GM19240 (cell line): ENCODE measurements around the gene AMOTL1.
"Not testable (repeated sequence)": the region's sequence is repeated elsewhere in the genome, so short reads cannot be mapped to it uniquely, and the experiment has no call there.

Experiments used
- DNase-seq: peaks from one replicate; pipeline ENCODE4 v3.0.0; 2011; ENCODE audit warnings: low spot score; ENCODE audit not compliant: insufficient read length

The AMOTL1 gene

DNA sequence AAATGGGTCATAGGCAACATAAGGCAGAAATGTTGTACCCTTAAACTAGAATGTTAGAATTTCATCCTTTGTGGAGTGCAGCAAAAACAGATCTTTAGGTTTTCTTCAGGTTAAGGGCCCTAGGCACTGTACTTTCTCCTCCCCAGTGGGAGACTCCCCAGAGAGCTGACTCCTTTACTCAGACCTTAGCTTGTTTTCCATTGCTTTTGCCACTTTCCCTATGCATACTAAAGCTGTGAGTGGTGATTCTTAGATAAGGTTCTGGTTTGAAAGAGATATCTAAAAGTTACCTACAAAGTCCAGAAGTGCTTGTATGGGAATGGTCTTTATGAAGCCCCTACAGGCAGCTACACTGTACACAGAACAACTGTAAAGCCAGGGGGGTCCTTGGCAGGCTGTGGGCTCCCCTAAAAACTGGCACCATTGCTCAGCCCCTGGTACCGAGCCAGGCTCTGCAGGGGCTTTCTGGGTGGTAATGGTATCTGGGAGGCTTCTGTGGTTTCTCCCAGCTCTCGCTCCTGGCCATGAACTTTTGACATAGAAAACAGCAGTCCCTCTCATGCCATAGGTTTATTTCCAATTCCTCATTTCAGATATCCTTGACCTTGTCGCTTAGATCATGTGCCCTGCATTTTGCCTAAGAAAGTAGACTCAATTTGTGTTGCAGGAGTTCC is 23.2 kb downstream of the AMOTL1 start:
- no peak for DNase-seq

DNA sequence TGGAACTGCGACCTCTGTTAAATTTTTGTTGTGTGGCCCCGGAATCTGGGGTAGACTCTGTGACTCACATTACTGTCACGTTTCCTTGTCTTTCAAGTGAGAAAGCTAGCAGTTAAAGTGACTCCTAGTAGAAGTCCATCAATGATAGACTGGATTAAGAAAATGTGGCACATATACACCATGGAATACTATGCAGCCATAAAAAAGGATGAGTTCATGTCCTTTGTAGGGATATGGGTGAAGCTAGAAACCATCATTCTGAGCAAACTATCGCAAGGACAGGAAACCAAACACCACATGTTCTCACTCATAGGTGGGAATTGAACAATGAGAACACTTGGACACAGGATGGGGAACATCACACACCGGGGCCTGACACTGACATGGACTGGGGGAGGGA is 23.8 kb downstream of the AMOTL1 start:
- not testable (repeated sequence) for DNase-seq

DNA sequence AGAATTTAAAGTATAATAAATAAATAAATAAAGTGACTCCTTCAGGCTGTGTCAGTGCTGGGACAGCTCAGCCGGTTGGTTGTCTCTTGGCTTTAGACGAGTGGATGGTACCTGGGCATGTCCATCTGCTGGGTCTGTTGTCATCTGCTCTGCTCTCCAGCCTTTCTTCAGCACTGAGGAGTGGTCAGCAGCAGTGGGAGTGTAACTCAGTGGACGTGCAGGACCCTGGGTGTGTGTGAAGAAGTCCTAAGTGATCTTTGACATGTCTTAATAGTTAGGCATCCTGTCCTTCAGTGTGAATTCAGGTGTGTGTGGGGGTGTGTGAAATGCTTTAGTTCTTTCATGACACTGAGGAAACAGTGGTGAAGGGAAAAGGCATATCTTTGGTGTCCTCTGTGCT is 24.3 kb downstream of the AMOTL1 start:
- no peak for DNase-seq

DNA sequence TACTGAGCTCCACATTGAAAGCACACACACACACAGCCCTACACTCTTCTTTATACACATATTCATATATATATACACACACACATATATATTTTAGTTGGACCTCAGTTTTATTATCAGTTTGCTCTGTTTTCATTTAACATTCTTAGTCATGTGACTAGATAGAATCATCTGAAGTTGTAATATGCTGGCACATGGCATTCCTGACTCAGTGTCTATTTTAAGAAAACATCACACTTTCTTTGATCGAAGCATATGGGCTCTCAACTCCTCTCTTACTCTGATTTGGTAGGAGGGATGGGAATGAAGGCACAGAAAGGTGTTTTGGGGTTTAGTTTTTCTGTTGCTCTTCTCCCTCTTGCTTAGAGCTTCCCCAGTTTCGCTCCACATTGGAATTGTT is 24.8 kb downstream of the AMOTL1 start:
- no peak for DNase-seq

DNA sequence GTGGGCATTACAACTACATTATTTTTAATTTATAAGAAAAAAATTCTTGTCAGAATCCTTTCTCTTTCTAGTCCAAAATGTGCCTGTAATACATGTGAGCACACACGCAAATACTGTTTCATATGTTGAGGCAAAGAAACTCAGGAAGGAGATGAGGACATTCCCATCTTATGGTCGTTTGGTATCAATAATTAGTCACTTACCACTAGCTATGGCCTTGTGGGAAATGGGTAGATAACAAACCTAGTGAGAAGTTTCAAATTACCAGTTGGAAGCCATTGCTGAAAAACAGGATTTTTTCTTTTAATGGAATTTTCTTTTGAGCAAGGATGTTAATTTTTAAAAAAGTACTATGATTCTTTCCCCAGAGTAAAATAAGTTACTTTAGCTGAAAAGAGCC is 25.7 kb downstream of the AMOTL1 start:
- DNase-seq: no peak

DNA sequence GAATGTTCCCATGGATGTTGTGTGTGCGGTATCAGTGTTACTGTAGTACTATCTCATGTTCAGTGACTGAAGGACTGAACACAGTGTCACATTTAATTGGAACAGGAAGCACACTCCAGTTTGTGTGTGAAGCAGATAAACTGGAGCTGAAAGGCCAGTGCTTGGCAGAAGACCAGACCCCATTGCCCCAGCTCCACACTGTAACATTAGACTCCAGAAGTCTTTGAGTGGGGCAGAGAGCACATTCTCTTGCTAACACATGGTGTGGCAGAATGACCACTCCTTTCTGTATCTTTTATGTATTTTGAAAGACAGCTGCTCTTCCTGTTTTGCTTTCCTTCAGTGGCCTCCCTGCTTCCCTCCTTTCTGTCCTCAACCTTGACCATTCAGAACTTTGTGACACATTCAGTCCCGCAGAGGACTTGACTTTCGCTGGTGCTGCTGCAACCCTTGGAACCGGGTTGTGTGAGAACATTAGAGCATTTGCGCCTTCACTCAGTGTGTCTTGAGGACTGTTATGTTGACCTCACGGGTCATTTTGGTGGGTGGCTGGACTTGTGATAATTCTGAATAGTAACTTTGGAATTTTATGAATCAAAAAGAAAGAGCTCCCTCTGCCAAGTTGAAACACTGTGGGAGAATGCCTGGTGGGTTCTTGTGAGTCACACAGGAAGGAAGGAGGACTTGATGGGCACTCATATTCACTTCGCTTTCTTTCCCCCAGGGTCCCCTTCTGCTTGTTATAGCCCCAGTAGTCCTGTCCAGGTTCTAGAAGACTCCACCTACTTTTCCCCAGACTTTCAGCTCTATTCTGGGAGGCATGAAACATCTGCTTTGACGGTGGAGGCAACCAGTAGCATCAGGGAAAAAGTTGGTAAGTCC is 26.4 kb downstream of the AMOTL1 start:
- DNase-seq: no peak

DNA sequence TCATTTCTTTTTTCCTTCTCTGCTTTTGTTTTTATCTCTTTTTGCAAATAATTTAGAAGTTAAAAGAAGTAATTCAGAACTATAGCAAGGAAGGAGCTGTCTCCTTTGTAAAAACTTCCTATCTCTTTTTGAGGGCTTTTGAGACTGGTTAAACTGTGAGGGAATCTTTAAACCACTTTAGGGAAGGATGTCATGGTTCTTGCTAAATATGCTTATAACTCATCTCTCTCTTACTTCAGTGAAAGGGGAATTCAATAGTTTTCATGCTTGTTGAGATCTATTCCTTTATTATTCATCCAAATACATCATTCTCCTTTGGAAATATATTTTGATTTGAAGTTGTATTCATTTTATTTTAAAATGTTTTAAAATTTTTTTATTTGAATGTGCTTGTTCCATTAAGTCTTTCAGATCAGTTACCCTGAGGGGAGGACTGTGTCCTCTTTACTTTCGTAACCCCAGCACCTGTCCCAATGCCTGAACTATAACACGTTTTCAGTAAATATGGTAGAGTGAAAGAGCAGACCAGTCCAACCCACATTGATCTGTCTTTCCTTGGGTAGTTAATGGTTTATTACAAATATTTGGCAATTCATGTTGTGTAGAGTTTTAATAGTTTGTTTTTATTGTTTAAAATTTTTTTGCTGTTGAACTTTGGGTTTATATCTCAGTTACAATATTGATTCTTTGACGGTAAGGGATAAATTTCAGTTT is 27.5 kb downstream of the AMOTL1 start:
- no peak for DNase-seq

DNA sequence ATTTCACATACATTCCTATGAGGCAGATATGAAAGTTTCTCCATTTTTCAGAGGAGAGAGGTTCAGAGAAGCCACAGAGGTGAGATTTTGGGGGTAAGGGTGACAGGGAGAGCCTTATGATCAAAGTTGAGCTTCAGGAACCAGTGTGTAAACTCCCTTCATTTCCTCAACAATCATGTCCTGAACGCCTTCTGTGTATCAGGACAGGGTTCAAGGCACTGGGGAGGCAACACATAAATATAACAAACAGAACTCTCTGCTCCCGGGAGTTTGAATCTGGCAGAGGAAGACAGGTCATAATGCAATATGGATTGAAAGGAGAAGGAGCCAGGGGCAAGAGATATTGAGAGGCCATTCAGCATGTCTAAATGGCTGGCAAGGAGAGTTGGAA is 28.0 kb downstream of the AMOTL1 start:
- no peak for DNase-seq

DNA sequence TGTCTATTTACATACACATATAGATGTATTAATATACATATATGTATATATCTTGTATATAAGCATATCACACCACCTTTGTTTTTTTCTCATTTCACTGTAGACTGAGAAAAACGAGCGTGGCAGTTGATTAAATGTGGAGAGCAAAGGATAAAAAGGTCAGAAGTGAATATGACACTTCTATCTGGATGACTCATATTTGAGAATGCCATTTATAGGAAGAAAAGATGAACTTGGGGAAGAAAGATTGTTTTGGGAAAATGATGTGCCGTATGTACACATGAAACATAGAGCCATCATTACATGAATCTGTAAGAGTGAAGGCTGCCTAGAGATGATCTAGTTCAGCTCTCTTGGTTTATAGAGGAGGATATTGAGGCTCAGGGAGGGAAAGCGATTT is 28.7 kb downstream of the AMOTL1 start:
- DNase-seq: no peak

DNA sequence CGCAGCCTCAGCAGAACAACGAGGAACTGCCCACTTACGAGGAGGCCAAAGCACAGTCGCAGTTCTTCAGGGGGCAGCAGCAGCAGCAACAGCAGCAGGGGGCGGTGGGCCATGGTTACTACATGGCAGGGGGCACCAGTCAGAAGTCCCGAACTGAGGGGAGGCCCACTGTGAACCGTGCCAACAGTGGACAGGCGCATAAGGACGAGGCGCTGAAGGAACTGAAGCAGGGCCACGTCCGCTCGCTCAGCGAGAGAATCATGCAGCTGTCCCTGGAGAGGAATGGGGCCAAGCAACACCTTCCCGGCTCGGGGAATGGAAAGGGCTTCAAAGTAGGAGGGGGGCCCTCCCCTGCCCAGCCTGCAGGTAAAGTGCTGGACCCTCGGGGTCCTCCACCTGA is 31.6 kb downstream of the AMOTL1 start:
- no peak for DNase-seq

DNA sequence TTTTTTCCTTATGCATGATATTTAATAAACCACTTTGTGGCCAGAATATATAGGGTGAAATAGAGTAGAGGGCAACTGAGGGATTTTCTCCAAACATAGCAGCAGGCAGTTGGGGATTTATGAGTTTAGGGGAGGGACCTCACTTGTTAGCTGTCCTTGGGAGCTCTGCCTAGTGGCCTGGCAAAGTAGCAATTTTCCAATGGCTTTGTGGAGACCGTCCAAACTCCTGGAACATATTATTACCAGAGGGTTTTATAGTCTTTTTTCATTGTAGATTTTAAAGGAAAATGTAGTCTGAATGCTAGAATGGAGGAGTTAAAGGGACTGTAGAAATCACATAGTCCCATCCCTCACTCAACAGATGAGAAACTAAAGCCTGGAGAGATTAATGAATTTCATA is 32.3 kb downstream of the AMOTL1 start:
- no peak for DNase-seq

DNA sequence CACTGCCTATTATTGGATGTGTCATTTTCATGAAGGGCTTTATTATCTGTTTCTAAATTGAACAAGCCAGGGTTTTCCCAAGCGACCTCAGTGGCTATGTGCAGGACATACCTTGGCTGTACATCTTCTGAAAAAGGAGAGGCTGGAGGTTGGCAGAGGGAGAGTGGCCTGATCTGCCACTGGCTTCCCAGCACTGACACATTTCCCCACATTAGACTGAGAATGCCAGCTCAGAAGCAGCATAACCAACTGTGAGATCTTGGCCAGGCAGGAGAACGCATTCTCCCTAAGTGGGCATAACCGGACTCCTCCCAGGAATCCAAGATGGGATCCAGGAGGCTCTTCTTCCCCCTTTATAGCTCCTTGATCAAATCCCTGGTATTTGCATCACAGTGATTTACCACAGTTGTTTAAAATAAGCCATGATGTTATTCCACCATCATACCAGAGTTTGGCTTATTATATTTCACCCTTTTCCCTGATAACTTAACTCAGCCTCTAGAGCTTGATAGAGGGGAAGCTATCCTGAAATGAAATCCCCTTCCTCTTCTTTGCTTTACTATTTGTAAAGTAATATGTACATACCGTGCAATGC is 33.8 kb downstream of the AMOTL1 start:
- DNase-seq: no peak

DNA sequence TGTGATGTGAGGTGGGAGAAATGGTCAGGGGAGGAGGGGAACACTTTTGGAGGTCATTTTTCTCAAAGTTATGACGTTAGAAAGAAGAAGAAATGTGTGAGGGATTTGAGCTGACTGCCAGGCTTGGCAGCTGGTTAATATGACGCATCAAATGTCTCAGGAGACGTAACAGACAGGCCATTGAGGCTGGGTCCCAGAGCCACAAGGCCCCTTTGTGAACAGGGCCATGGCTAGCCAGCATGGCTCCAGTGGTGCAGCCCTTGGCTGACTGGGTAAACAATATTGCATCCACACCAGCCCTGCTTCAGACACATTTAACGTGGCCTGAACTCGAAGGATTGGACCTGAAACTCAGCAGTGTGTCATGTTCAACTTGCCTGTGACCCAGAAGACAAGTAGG is 34.3 kb downstream of the AMOTL1 start:
- DNase-seq: no peak

DNA sequence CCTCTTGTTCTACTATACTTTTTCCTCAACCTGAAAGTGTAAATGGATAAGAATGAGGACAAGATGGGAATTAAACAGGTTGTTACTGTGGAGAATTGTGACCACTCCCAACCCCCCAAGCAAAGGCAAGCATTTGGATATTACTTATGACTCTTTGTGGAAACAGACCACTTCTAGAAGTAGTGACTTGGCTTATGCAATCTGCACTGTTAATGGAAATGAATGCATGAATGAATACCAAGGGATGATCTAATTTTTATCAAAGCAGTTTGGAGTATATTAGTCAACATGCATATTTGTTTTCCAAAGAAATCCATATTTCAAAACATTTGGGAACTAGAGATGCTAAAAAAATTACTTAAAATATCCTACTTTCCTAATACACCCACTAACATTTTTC is 35.3 kb downstream of the AMOTL1 start:
- no peak for DNase-seq

DNA sequence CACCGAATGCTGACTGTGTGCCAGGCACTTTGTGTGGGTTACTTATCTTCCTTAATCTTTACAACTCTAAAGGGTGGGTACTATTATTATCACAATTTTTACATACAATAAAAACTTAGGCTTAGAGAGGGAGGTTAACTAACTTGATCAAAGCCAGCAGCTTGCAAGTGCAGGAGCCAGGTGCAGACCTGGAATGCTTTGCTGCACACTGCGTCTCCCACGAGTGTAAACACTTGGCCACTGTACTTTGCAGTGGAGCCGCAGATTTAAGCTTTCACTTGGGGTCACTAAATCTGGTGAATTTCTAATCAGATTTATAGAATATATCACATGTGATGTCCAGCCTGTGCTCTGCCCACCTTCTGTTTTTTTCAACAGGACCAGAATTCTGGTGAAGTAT is 36.7 kb downstream of the AMOTL1 start:
- no peak for DNase-seq

DNA sequence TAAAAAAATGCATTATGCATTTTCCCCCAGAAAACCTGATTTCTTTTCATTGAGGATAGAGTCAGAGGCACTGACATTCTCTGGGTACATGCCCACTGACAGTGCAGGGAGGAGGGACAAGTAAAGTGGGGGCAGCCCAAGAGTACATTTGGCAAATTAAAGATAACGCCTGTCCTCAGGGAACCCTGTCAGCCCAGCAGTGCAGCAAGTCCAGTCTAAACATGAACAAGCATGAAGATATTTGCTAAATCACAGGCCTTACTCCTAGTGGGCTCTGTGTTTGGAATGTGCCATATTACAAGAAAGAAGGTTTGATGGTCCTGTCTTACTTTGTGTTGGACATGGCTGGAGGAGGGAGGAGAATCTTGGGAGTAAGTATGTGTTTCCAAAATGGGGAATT is 37.9 kb downstream of the AMOTL1 start:
- DNase-seq: no peak

DNA sequence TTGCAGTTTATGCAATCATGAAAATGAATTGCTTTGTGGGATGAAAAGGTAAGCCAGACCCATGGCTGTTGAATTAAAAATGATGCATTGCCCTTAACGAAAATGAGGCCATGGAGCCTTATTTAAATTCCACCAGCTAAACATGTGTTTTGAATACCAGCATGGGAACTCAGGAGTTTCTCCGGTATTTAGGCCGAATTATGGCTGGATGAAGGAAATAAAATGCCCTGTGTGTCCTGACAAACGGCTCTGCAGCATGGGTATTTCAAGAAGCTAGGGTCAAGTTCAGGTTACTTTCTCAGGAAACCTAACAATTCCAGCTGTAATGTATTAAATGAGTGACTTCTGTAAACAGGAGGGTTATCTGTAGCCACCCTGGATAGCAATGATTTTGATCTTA is 38.3 kb downstream of the AMOTL1 start:
- no peak for DNase-seq

DNA sequence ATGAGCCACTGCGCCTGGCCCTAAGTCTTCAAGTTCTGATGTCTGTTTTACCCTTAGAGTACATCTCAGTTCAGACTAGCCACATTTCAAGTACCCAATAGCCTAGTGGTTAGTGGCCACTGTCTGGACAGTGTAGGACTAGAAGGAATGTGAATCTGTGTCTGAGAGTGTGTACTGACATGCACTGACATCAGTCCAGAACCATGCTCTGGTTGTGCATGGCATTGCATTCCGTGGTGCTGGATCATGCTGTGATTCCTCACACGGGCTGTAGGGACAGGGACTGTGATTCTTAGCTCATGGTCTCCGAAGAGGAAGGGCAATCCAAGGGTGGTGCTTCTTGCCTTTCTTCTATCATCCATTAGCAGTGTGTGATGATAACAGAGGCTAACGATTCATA is 41.1 kb downstream of the AMOTL1 start:
- DNase-seq: no peak

DNA sequence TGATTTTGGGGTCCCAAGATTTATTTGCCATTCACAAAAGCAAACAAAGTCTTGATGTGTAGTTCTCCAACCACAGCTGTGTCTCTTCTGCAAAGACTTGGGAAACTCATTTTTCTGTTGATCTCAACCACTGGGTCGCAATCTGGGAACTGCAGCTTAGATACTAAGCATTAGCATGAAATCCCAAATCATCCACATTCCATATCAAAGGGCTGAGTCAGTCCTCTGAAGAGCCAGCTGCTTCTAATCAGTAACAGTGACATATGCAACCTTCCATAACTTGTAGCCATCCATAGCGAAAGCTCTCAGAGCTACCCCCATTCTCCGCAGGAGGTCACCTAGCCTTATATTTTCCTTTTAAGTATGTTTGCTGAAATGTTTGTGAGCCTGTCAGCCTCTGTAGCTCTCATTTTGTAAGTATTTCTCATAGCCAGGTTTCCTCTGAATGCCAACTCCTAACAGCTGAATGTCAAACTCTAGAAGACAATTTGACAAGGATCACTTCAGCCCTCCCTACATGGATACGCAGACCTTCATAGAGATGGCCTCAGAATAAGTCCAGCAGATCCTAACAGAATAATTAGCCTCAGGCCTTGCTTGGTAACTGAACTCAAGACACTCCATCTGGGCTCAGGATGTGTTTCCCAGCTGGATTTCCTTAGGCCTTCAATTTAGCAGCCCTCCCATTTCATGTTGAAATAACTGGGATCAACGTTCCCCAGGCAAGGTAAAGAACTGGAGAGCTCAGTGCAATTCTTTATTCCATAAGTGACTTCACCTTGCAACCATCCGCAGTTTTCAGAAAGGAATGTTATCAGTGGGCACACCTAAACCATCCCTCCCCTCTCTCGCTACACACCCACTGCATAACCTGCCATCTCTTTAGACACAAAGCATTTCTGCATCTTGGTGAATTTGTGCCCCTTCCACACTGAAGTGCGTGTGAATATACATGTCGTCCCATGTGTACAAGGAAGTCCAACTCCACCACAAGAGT is 44.9 kb downstream of the AMOTL1 start:
- DNase-seq: not testable (repeated sequence)

DNA sequence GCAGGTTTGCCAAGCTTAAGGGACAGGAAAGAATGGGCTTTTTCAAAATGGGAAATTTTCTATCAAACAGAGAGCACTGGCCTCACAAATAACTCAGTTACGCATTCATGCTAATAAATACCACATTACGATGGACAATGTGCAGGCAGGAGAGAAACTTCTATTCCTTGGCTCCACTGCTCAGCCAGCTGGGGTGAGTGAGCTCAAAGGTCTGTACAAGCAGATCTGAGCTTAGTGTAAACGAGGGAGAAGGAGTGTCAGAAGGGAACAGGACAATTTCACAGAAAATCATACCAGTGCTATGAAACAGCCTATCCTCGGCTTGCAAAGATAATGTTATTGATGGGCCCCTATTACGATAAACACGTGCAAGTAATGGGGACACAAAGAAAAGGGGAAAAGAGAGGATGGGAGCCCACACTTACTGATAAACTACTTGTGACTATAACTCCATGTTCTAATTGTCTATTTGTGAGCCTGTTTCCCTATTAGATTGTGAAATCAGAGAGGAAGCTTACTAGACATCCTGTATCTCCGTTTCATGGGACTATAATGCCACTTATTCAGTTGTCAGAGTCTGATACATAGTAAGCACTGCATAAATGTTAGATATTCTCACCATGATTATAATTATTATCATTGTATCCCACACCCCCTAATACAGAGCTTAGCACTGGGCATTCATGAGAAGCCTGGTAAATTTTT is 46.3 kb downstream of the AMOTL1 start:
- no peak for DNase-seq
